H7 (cell line): ENCODE data around the gene NTPCR. TPM values are rescaled to one million over a fixed set of nuclear protein-coding genes. Genes with fewer than 3 reads are reported as not detected.
"Not testable (repeated sequence)": the region's sequence is repeated elsewhere in the genome, so short reads cannot be mapped to it uniquely, and the experiment has no call there.

ENCODE experiments used
- DNase-seq: peaks from one replicate; pipeline ENCODE4 v3.0.0; 2012
- H3K27me3 ChIP-seq: 2 replicates; pipeline ENCODE4 v1.6.0; 2011; ENCODE audit warnings: mild to moderate bottlenecking, low read length; ENCODE audit not compliant: control insufficient read depth, insufficient read depth
- H3K36me3 ChIP-seq: replicated peaks from 2 replicates; pipeline ENCODE4 v1.5.1; 2011; ENCODE audit warnings: low read length; ENCODE audit not compliant: control insufficient read depth, insufficient read depth
- H3K4me3 ChIP-seq: 2 replicates; pipeline ENCODE4 v1.5.1; 2011; ENCODE audit warnings: low read depth, mild to moderate bottlenecking, control low read depth, low read length, moderate library complexity; ENCODE audit not compliant: insufficient read depth
- total RNA-seq: library from RNA; depleted of rRNA; stranded (reverse); fragments of >200 nt; shearing (Covaris generic); gene quantifications from 2 replicates; pipeline ENCODE4 v1.2.3, GENCODE V29; 2014

The NTPCR gene
- total RNA-seq, 1 experiment from 2014 or later: 61.5 TPM

DNA sequence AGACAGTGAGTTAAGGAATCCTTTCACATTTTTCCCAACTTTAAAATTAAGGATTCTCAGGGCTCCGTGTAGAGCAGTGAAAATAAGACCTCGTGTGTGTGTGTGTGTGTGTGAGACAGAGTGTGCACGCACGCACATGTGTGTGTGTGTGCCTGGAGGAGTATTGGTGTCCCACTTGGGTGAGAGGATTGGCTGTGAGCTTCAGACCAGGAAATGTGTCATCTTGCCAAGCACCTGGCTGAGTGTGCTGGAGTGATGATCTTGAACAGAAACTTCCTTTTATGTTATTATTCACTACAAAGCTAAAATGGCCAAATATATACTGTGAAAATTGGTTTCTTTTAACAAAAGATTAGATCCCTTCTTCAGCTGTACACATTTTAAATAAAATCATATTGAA lies 35.2 kb upstream of the NTPCR start:
- H3K4me3 ChIP-seq: no peak overlapping the region
- H3K27me3 ChIP-seq: 0 out of 2 replicates have a peak, but pooled peaks cover 2% of the 10 kb centered on the region
- no peak for DNase-seq
- no peaks in the 10 kb centered on the region for H3K36me3 ChIP-seq

DNA sequence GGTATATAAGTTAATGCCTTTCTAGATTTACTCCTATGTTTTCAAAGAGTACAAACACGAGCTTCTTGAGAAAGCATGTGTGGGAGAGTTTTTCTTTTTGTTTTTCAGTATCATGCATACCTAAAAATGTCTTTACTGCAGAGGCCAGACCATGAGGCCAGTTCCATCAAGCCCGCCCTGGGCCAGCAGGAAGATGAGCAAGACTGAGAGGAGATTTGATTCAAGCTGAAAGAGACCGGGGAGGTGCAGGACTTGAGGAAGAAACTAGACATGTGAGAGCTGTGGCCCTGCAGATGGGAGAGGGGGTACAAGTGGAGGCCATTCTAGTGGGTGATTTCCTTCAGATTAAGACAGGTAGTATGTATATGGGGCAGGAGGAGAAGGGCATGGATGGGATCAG lies 33.4 kb upstream of the NTPCR start:
- DNase-seq: no peak
- Histone ChIP-seq H3K27me3 (0 out of 2 replicates have a peak, but pooled peaks cover 2% of the 10 kb centered on the region), H3K4me3 (no peak overlapping the region), H3K36me3 (no peaks in the 10 kb centered on the region)

DNA sequence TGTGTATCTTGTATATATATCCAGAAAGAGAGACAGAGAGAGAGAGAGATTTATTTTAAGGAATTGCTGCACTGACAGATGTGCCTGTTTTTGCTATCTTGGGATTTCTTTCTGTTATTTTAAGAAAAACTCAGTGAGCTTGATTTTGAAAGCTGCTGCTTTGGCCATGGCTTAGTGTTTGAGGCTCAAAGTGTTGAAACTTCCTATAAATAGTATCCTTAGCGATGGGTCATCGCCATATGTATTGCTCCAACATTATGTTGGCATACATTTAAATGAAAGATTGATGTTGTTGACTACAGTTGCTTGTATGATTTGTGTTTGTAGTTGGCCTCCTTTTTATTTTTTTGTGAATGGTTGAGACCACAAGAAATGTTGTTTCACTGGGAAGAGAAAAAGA lies 29.0 kb upstream of the NTPCR start:
- no peaks in the 10 kb centered on the region for H3K36me3 ChIP-seq
- no peaks in the 10 kb centered on the region for H3K27me3 ChIP-seq
- DNase-seq: no peak

DNA sequence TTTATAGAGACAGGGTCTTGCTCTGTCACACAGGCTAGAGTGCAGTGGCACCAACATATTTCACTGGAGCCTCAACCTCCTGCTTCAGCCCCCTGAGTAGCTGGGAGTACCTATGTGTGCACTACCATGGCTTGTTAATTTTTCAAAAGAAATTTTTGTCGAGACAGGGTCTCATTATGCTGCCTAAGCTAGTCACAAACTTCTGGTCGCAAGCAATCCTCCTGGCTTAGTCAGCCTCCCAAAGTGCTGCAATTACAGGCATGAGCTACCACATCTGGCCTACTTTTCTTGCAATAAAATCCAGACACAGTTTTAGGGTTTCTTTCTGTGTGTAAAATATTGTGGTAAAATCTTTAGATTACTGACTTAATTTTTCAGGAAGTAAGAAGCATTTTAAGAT lies 27.9 kb upstream of the NTPCR start:
- no peak for DNase-seq
- H3K36me3 ChIP-seq: no peaks in the 10 kb centered on the region
- no peaks in the 10 kb centered on the region for H3K27me3 ChIP-seq
- H3K4me3 ChIP-seq: no peak overlapping the region

More for the DNA sequence above, 29.0 kb upstream of the NTPCR start:
- H3K4me3 ChIP-seq: no peak overlapping the region

DNA sequence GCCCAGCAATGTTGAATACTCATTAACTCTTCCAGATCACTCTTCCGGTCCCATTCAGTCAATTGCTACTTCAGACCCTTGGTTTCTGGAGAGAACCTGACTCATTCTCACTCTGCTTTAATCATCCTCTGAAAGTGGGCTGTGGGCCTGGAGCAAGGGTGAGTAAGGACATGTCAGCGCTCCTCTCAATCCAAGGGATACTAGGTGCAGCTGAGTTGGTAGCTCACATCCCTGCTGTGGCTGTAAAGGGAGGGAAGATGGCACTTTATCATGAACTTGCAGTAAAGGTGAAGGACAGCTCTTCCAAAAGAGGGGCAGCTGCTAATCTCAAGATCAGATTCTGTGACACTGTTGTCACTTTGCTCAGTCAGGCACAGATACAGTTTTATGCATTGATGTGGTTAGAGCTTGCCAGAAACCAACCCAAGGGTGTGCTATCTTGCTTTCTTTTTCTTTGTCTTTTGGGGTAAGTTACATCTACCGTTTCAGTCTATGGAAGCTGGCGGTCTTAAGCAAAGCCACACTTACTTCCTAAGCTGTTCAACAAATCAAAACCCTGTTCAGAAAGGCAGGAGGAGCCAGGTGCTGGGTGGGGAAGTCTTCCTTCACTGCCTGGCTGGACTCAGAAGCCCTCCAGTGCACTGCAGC lies 26.5 kb upstream of the NTPCR start:
- Histone ChIP-seq H3K27me3 (no peaks in the 10 kb centered on the region), H3K4me3 (no peak overlapping the region), H3K36me3 (no peaks in the 10 kb centered on the region)
- no peak for DNase-seq

DNA sequence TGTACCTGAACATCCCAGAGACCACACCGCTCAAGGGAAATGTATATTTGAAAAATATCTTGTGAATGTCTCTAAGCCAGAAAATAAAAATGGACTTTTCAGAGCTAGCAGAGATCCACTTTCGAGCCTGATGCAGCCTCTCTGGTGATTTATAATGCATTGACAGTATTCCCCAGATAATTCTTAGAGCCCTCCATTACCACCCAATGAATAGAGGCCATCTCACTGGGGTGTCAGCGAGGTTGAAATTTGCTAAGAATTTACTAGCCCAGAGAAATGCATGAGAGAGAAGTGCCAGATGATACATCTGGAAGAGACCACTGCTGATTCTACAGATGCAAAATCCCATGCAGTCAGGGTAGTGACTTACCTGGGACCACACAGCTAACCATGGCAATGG lies 25.5 kb upstream of the NTPCR start:
- Histone ChIP-seq H3K4me3 (no peak overlapping the region), H3K27me3 (no peaks in the 10 kb centered on the region), H3K36me3 (no peaks in the 10 kb centered on the region)
- no peak for DNase-seq

DNA sequence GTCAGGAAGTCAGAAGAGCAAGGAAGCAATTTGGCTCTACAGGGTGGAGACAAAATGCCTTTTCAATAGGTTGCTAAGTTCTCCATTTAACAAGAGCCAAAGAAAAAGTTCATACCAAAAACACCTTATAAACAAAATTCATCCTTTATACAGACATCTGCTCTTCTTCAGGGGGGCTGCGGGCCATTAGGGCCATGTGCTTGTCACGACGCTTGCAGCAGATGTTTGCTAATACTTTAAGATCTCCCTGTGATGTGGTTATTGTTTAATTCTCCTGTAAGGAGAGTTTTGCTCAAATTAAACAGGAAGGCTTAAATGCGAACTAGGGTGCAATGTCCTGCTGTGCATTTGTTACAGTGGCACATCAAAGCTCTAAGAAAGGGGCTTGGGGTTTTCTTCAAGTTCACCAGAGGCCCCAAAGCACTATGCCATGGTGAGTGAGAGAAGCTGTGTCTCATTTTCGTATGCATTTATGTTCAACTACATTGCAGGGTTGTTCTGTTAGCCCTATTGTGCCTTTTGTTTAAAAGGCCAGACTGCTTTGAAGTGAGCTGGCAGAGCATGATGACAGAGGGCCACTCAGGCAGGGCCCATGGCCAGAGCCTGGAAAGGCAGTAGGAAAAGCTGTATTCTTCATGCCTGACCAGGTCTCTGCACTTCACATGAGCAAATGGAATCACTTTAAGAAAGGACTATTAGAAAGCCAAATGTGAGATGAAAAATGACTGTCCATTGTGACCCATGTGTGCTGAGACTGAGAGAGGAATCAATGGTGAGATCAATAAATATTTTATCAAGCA lies 24.8 kb upstream of the NTPCR start:
- Histone ChIP-seq H3K4me3 (no peak overlapping the region), H3K27me3 (no peaks in the 10 kb centered on the region), H3K36me3 (no peaks in the 10 kb centered on the region)
- no peak for DNase-seq

DNA sequence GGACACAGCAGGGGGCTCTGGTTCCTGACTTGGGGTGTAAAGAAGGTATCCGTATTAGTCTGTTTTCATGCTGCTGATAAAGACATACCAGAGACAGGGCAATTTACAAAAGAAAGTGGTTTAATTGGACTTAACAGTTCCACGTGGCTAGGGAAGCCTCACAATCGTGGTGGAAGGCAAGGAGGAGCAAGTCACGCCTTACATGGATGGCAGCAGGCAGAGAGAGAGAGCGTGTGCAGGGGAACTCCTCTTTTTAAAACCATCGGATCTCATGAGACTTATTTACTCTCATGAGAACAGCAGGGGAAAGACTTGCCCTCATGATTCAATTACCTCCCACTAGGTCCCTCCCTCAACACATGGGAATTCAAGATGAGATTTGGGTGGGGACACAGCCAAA lies 23.2 kb upstream of the NTPCR start:
- not testable (repeated sequence) for H3K4me3 ChIP-seq, H3K27me3 ChIP-seq, H3K36me3 ChIP-seq, DNase-seq

DNA sequence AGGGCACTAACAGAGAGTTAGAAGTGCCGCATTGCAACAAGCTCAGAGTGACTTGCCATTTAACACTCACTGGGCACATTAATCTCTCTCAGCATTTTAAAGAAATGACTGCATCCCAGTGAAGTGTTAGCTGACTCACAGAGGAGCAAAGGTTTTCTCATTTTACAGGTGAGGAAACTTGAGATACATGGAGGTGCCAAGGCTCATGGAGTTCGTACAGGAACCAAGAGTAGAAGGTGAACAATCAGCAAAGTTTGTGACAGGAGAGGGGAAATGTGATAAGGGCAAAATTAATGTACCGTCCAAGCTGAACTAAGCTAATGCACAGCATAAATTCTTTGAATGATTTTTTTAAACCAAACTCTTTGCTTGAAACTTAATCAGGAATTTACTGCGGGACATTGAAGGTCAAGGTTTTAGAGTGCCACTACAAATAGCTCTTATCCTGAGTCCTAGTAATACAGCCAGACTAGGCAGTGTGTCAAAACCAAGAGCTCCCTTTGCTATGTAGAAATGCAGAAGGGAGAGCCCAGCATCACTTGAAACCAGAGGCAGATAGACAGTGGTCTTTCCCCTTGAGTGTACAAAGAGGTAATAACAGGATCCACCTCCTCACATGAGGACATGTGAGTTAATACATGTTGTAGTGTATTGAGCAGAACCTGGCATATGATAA lies 22.4 kb upstream of the NTPCR start:
- no peak for DNase-seq
- H3K4me3 ChIP-seq: no peak overlapping the region
- no peaks in the 10 kb centered on the region for H3K27me3 ChIP-seq
- no peaks in the 10 kb centered on the region for H3K36me3 ChIP-seq

DNA sequence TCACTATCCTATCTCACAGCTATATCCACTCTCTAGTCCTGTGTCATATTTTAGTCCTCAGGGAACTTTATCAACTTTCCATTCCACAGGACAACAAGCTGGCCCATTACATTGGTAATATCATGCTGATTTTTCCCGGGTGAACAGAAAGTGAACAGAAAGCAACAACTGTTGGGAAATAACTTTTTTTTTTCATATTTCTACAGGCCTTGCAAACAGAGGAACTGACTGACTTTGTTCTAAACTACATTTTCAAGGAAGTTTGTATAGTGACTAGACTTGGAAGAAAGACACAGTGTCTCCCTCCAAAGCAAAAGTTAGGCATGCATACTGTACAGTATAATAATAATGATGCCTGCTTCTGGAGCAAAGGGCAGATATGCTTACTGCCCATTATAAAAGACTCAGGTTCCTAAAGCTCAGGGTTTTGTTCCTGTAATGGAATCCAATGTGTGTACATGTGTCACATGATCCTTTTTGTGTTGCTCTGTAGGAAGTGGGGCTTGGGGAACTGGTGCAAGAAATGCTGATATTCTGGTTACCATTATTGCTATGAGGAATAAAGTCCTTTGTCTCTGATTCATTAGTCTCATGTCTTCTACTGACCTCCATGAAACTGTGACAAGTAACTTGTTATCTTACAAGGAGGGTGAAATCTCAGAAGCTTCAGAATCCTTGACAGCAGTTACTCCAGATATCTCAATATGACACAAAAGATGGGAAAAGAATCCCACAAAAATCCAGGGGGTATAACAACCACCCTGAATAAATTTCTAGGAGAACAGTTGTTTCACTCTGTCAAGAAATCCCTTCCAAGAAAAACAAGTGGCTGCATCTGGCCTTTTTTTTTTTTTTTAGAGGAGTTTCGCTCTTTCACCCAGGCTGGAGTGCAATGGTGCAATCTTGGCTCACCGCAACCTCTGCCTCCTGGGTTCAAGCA lies 17.7 kb upstream of the NTPCR start:
- no peak overlapping the region for H3K4me3 ChIP-seq
- no peaks in the 10 kb centered on the region for H3K36me3 ChIP-seq
- H3K27me3 ChIP-seq: no peaks in the 10 kb centered on the region
- no peak for DNase-seq

DNA sequence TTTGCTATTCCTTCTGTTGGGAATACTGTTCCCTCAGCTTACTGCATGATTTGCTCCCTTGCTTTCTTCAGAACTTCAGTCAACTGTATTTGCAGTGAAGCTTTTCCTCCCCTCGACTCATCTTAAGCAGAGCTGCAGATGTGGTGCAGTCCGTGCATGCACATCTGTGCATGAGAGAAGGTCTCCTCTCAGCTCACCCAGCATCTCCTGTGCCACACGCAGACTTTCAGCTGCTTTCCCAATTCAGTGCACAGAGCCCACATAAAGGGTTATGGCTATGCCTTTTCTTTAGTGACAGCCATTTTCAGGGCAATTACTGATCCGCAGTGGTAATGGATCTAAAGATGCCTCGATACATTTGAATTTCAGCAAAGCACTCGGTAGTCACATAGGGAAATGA lies 13.5 kb upstream of the NTPCR start:
- no peak overlapping the region for H3K4me3 ChIP-seq
- H3K36me3 ChIP-seq: no peaks in the 10 kb centered on the region
- DNase-seq: no peak
- no peaks in the 10 kb centered on the region for H3K27me3 ChIP-seq

DNA sequence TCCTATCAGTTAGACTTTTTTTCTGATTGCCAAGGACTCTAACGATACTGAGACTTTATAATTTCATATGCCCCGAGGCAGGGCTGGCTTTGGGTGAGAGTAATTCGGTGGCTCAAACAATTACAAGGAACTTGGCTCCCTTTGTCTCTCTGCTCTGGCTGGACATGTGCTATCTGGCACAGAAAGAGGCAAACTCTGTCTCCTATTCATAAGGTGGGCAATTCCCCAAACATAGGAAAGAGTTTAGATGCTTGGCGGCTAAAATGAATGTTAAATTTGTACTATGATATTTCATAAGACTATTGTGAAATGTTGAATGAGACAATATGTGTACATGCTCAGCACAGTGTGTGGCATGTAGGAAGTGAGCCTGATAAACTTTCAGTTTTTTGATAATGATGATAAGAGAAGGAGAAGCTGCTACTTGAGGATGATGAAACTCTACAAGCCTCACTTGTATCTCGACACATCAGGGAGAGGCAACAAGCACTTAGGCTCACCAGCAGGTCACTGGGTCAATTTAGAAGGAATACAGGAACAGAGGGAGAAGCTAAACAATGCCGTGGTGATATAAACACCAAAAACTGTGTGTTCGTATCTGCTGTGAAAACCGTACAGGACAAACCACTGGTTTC lies 12.6 kb upstream of the NTPCR start:
- Histone ChIP-seq H3K27me3 (no peaks in the 10 kb centered on the region), H3K4me3 (no peak overlapping the region), H3K36me3 (no peaks in the 10 kb centered on the region)
- no peak for DNase-seq

DNA sequence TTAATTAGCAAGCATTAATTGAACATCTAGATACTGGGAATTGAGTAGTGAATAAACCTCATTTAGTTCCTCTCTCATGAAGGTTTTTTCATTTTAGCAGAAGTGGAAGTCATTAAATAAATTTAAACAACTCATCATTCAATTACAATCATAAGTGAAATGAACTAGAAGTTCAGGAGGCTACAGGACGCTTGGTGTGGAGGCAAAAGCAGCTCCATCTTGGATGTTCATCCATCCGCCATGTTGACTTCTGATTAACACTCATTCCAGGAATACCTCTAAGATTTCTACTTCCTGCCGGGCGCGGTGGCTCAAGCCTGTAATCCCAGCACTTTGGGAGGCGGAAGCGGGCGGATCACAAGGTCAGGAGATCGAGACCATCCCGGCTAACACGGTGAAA lies 11.5 kb upstream of the NTPCR start:
- H3K36me3 ChIP-seq: no peaks in the 10 kb centered on the region
- DNase-seq: no peak
- H3K4me3 ChIP-seq: no peak overlapping the region
- no peaks in the 10 kb centered on the region for H3K27me3 ChIP-seq

DNA sequence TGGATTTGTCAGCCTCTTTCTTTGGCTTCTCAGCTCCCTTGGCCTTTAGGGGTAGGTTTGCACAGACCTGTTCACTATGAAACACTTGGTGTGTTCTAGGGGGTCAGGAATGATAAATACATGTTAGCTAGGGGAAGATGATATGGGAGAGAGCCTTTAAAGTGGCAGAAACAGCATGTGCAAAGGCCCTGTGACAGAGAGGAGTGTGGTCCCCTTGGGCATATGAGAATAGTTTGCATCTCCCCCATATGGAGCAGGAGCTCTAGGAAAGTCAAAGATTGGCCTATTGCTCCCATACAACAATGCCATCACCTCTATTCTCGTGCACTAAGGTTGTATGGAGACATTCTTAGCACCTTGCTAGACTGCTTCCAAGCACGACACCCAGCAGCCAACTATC lies 10.7 kb upstream of the NTPCR start:
- H3K4me3 ChIP-seq: no peak overlapping the region
- no peaks in the 10 kb centered on the region for H3K27me3 ChIP-seq
- no peak for DNase-seq
- H3K36me3 ChIP-seq: no peaks in the 10 kb centered on the region
